H1 (cell line): ENCODE data around the gene TMEM178B. TPM values are rescaled to one million over a fixed set of nuclear protein-coding genes. Genes with fewer than 3 reads are reported as not detected.

Experiments
- CTCF ChIA-PET: fragments of 300-600 bp; sonication (Branson Sonifier 250); formaldehyde crosslinking; loops from one replicate; lab custom pipeline; 2021; ENCODE audit not compliant: partially characterized antibody; lab: Charles Lee
- POLR2A ChIA-PET: fragments of 300-600 bp; sonication (Branson Sonifier 250); formaldehyde crosslinking; loops from one replicate; lab custom pipeline; 2021; ENCODE audit warnings: inconsistent platforms; ENCODE audit not compliant: partially characterized antibody; lab: Charles Lee
- DNase-seq, 2 experiments: peaks; one replicate each; pipeline versions ENCODE4 v3.0.0 to v3.0.0-alpha.2; 2010 to 2022; ENCODE audit warnings: low spot score in 2 of 2, low read depth in 1 of 2, mixed read lengths in 1 of 2
- FAIRE-seq: peaks from 2 replicates; lab custom pipeline; 2011; peaks lifted over from hg19 to GRCh38; lab: Jason Lieb, UNC
- H2AFZ ChIP-seq: 2 replicates; pipeline ENCODE4 v1.8.1; 2012; ENCODE audit warnings: low read length, inconsistent platforms
- H2AK5ac ChIP-seq: 2 replicates; pipeline ENCODE4 v1.6.1; 2013; ENCODE audit warnings: low read depth, low read length
- H2BK120ac ChIP-seq: replicated peaks from 2 replicates; pipeline ENCODE3; 2013; ENCODE audit warnings: low read depth, low read length, inconsistent platforms
- H2BK12ac ChIP-seq: 2 replicates; pipeline ENCODE4 v1.6.1; 2013; ENCODE audit warnings: low read depth, low read length
- H2BK15ac ChIP-seq: 2 replicates; pipeline ENCODE4 v1.6.1; 2013; ENCODE audit warnings: low read length
- H2BK20ac ChIP-seq: 2 replicates; pipeline ENCODE4 v1.6.1; 2013; ENCODE audit warnings: low read length
- H2BK5ac ChIP-seq: 2 replicates; pipeline ENCODE4 v1.6.1; 2013; ENCODE audit warnings: low read depth, low read length
- H3K14ac ChIP-seq: 2 replicates; pipeline ENCODE4 v1.6.1; 2013; ENCODE audit warnings: inconsistent platforms; ENCODE audit not compliant: insufficient read length
- H3K18ac ChIP-seq: 2 replicates; pipeline ENCODE4 v1.6.1; 2013; ENCODE audit warnings: low read length; ENCODE audit errors: extremely low read depth
- H3K23ac ChIP-seq: 2 replicates; pipeline ENCODE4 v1.6.1; 2013; ENCODE audit warnings: inconsistent platforms; ENCODE audit not compliant: insufficient read length
- H3K23me2 ChIP-seq: 2 replicates; pipeline ENCODE4 v1.6.1; 2013; ENCODE audit warnings: low read depth, low read length
- H3K27ac ChIP-seq: 2 replicates; pipeline ENCODE4 v1.6.1; 2011; ENCODE audit warnings: low read depth, low read length, inconsistent platforms
- H3K27me3 ChIP-seq, 4 experiments: replicated peaks in 1 of 4; 1 replicate in 1 of 4; 2 replicates in 3 of 4; pipeline versions ENCODE4 v1.6.1 to v1.8.1; 2011 to 2013; ENCODE audit warnings: low read length in 3 of 4, mild to moderate bottlenecking in 3 of 4, inconsistent platforms in 2 of 4, mixed read lengths in 2 of 4, moderate library complexity in 1 of 4; ENCODE audit not compliant: control insufficient read depth in 3 of 4, insufficient read depth in 3 of 4; ENCODE audit errors: extremely low read depth in 1 of 4
- H3K36me3 ChIP-seq, 4 experiments: 2 replicates each; pipeline versions ENCODE4 v1.6.1 to v1.8.1; 2011 to 2013; ENCODE audit warnings: mild to moderate bottlenecking in 4 of 4, low read length in 3 of 4, moderate library complexity in 2 of 4, control low read depth in 1 of 4, inconsistent platforms in 1 of 4; ENCODE audit not compliant: insufficient read depth in 4 of 4, control insufficient read depth in 2 of 4
- H3K4ac ChIP-seq: replicated peaks from 2 replicates; pipeline ENCODE3; 2013; ENCODE audit warnings: low read length, low read depth, mixed read lengths, inconsistent platforms; ENCODE audit not compliant: insufficient read length
- H3K4me1 ChIP-seq, 4 experiments: replicated peaks in 1 of 4; 1 replicate in 1 of 4; 2 replicates in 3 of 4; pipeline versions ENCODE4 v1.6.1 to v1.8.1; 2011 to 2013; ENCODE audit warnings: low read length in 3 of 4, inconsistent platforms in 2 of 4, mixed read lengths in 1 of 4; ENCODE audit not compliant: insufficient read depth in 4 of 4, control insufficient read depth in 3 of 4
- H3K4me2 ChIP-seq, 2 experiments: 2 replicates each; pipeline versions ENCODE4 v1.6.1 to v1.8.1; 2011 to 2013; ENCODE audit warnings: low read depth in 2 of 2, low read length in 2 of 2, control low read depth in 1 of 2, inconsistent platforms in 1 of 2, mild to moderate bottlenecking in 1 of 2; ENCODE audit not compliant: insufficient read depth in 1 of 2
- H3K4me3 ChIP-seq, 4 experiments: fragments of 200-600, 300-600 bp in 1 of 4; sonication (generic), shearing (Covaris generic), sonication (Bioruptor Twin) in 1 of 4; 2 replicates each; pipeline versions ENCODE4 v1.5.1 to v1.8.1; 2011 to 2016; ENCODE audit warnings: low read length in 4 of 4, low read depth in 3 of 4, control low read depth in 2 of 4, inconsistent platforms in 2 of 4, mild to moderate bottlenecking in 2 of 4, mixed read lengths in 1 of 4, moderate library complexity in 1 of 4; ENCODE audit not compliant: insufficient read depth in 2 of 4; ENCODE audit errors: extremely low read depth in 1 of 4
- H3K56ac ChIP-seq: replicated peaks from 2 replicates; pipeline ENCODE3; 2013; ENCODE audit warnings: low read depth, mild to moderate bottlenecking, mixed read lengths, low read length, inconsistent platforms; ENCODE audit not compliant: insufficient read length
- H3K79me1 ChIP-seq: 2 replicates; pipeline ENCODE4 v1.6.1; 2013; ENCODE audit warnings: low read depth, low read length, control low read depth
- H3K79me2 ChIP-seq, 2 experiments: 2 replicates each; pipeline versions ENCODE4 v1.6.1 to v1.8.1; 2012 to 2013; ENCODE audit warnings: low read length in 2 of 2, mild to moderate bottlenecking in 2 of 2, inconsistent platforms in 1 of 2; ENCODE audit not compliant: insufficient read depth in 2 of 2, control insufficient read depth in 1 of 2
- H3K9ac ChIP-seq, 4 experiments: replicated peaks in 1 of 4; 1 replicate in 1 of 4; 2 replicates in 3 of 4; pipeline versions ENCODE4 v1.6.1 to v1.8.1; 2011 to 2013; ENCODE audit warnings: low read depth in 3 of 4, low read length in 3 of 4, control low read depth in 2 of 4, mild to moderate bottlenecking in 2 of 4, moderate library complexity in 2 of 4, inconsistent platforms in 1 of 4; ENCODE audit errors: extremely low read depth in 1 of 4
- H3K9me3 ChIP-seq, 2 experiments: 2 replicates each; pipeline versions ENCODE4 v1.6.1 to v1.8.1; 2012 to 2013; ENCODE audit warnings: mild to moderate bottlenecking in 2 of 2, moderate library complexity in 2 of 2, control low read depth in 1 of 2, inconsistent platforms in 1 of 2, low read depth in 1 of 2, low read length in 1 of 2, mixed read lengths in 1 of 2; ENCODE audit not compliant: insufficient read depth in 2 of 2
- H4K20me1 ChIP-seq, 2 experiments: replicated peaks in 1 of 2; 2 replicates each; pipeline versions ENCODE3 to v1.8.1; 2011 to 2013; ENCODE audit warnings: inconsistent platforms in 2 of 2, low read length in 2 of 2, mild to moderate bottlenecking in 1 of 2; ENCODE audit not compliant: insufficient read depth in 2 of 2, control insufficient read depth in 1 of 2
- H4K5ac ChIP-seq: 2 replicates; pipeline ENCODE4 v1.6.1; 2013; ENCODE audit warnings: low read length, low read depth, mixed read lengths, inconsistent platforms; ENCODE audit not compliant: insufficient read length
- H4K8ac ChIP-seq: 2 replicates; pipeline ENCODE4 v1.8.0; 2013; ENCODE audit warnings: mild to moderate bottlenecking, moderate library complexity, low read length, inconsistent platforms; ENCODE audit not compliant: insufficient read depth; ENCODE audit errors: extremely low read depth
- H4K91ac ChIP-seq: replicated peaks from 2 replicates; pipeline ENCODE3; 2013; ENCODE audit warnings: low read length, mixed read lengths, inconsistent platforms; ENCODE audit not compliant: insufficient read length
- E2F6 ChIP-seq: IDR thresholded peaks from 2 replicates; pipeline ENCODE4 v1.6.1; 2012; ENCODE audit warnings: inconsistent platforms
- JUN ChIP-seq: IDR thresholded peaks from 2 replicates; pipeline ENCODE4 v1.6.1; 2011; ENCODE audit warnings: low read depth, mild to moderate bottlenecking, improper control_type of control experiment, low read length
- WGBS, 2 experiments: shearing (Covaris generic) in 1 of 2; methylation state at CpG; one replicate each; pipeline versions ENCODE4 v1.1.6 to v1.1.7; 2013 to 2015; ENCODE audit warnings: low lambda C conversion rate in 2 of 2, mixed read lengths in 2 of 2, inconsistent platforms in 1 of 2, low coverage in 1 of 2, missing lambda C conversion rate in 1 of 2; ENCODE audit not compliant: insufficient replicate concordance in 2 of 2, insufficient coverage in 1 of 2, insufficient read length in 1 of 2; ENCODE audit errors: extremely low coverage in 1 of 2, missing lambda C conversion rate in 1 of 2; 5-methylcytosine and 5-hydroxymethylcytosine counted together
- polyA plus RNA-seq, 7 experiments: library from polyadenylated mRNA; depleted of rRNA in 3 of 7; stranded (reverse) in 5 of 7; unstranded in 2 of 7; fragments of >200 nt in 5 of 7; fragments of 200-250 nt in 2 of 7; gene quantifications; 1 replicate in 5 of 7; 2 replicates in 1 of 7; 4 replicates in 1 of 7; pipeline versions ENCODE4 v1.2.1 to v1.2.3, GENCODE V29; 2011 to 2013; ENCODE audit warnings: missing spikeins in 2 of 7, mixed read lengths in 2 of 7
- total RNA-seq: library from RNA; stranded (reverse); fragmentation: NEBNext Ultra II Directional; extraction: Animal tissue kit (Norgen Biotek cat#: 25700); gene quantifications from 2 replicates; pipeline ENCODE4 v1.2.1, GENCODE V29; 2021

TMEM178B gene
- total and polyA plus RNA-seq, 2 of the 8 experiments (the other 6 are each of a cell fraction or from before 2014, with no cell fraction given), result 5.3 to 18.1 TPM

GRCh38 chr7:141387521-141388217 lies 313.8 kb downstream of the TMEM178B start:
- H3K18ac ChIP-seq, result no peak overlapping the region
- H3K27me3 ChIP-seq, result no peaks in the 10 kb centered on the region
- H3K9ac ChIP-seq, result no peak overlapping the region
- CTCF ChIA-PET, result interaction anchor here (0.9 to 2.7 kb wide), 4 partner anchors 13 to 43 kb away, joined by 3 to 6 read pairs (median 4); no protein-coding TSS in a partner anchor
- no peaks in the 10 kb centered on the region for H3K36me3 ChIP-seq
- 0 out of 2 replicates have a peak overlapping the region, but pooled peaks have one; percentile 46 for H2BK15ac ChIP-seq
- no peak overlapping the region for H3K56ac ChIP-seq
- no peak overlapping the region for H3K14ac ChIP-seq
- no peak overlapping the region for H2BK20ac ChIP-seq
- H2BK12ac ChIP-seq, result 0 out of 2 replicates have a peak overlapping the region, but pooled peaks have one; percentile 22
- FAIRE-seq, result no peak
- no peak for TF ChIP-seq E2F6
- TF ChIP-seq JUN, result no peak
- H2AFZ ChIP-seq, result no peak overlapping the region
- no peak overlapping the region for H3K4ac ChIP-seq
- WGBS, 2 experiments, result 82% methylated on average over 14 of the region's 14 CpGs; no CpG with 5 or more reads in 1 of the 2 experiments
- no peak overlapping the region for H3K23ac ChIP-seq
- no peak overlapping the region for H2BK120ac ChIP-seq
- H4K8ac ChIP-seq, result no peak overlapping the region
- no peak overlapping the region for H3K27ac ChIP-seq
- H4K91ac ChIP-seq, result peak overlapping the region; percentile 23
- H3K4me3 ChIP-seq, result no peak overlapping the region
- H2AK5ac ChIP-seq, result no peak overlapping the region
- H3K4me1 ChIP-seq, result no peaks in the 10 kb centered on the region
- H4K5ac ChIP-seq, result no peak overlapping the region
- no peaks in the 10 kb centered on the region for H4K20me1 ChIP-seq
- H3K79me1 ChIP-seq, result peaks cover 2% of the 10 kb centered on the region; the same call in 1 of the 2 replicates
- H3K9me3 ChIP-seq, result no peaks in the 10 kb centered on the region
- no peak for DNase-seq
- no peaks in the 10 kb centered on the region for H3K79me2 ChIP-seq
- POLR2A ChIA-PET, result no interaction called here
- no peaks in the 10 kb centered on the region for H3K23me2 ChIP-seq
- peak overlapping the region; percentile 40; the same call in 1 of the 2 replicates for H2BK5ac ChIP-seq
- H3K4me2 ChIP-seq, result no peak overlapping the region
